Activated CD4-positive, alpha-beta T cell treated with anti-CD3 and anti-CD28 coated beads, Interleukin-2, amount 10 ng/mL, durations not matched to agents 24 days and 14 days (primary cell): Measurements from ENCODE around the gene FEN1. TPM values are rescaled to one million over a fixed set of nuclear protein-coding genes. Genes with fewer than 3 reads are reported as not detected.

ENCODE experiments used
- total RNA-seq: library from RNA; stranded (reverse); gene quantifications from 2 replicates; pipeline ENCODE4 v1.2.3, GENCODE V29; 2022

Gene FEN1
- total RNA-seq, 1 donor from 2014 or later = 144 TPM

Other genes with a start within 250 kb of the FEN1 start
- gene SYT7, start 211.8 kb upstream of the FEN1 start, total RNA-seq = 0.23 and 0.43 TPM in 2 replicates
- gene DAGLA, start 112.5 kb upstream of the FEN1 start, total RNA-seq = 0.09 and 0.14 TPM in 2 replicates
- gene MYRF, start 40.3 kb upstream of the FEN1 start, total RNA-seq = 1.1 and 1.2 TPM in 2 replicates
- 179 and 187 TPM in 2 replicates for gene TMEM258, start 312 bp upstream of the FEN1 start, total RNA-seq
- gene FADS1, start 24.1 kb downstream of the FEN1 start, total RNA-seq = 92.5 and 94.7 TPM in 2 replicates
- gene FADS2, start 35.4 kb downstream of the FEN1 start, total RNA-seq = 278 and 283 TPM in 2 replicates
- gene FADS3, start 98.6 kb downstream of the FEN1 start, total RNA-seq = 13.5 and 15.6 TPM in 2 replicates
- 0.12 and 0.26 TPM in 2 replicates for gene RAB3IL1, start 124.7 kb downstream of the FEN1 start, total RNA-seq
- 0.07 TPM in 1 of 2 replicates, not detected in the other for gene BEST1, start 157.4 kb downstream of the FEN1 start, total RNA-seq
- gene FTH1, start 174.7 kb downstream of the FEN1 start, total RNA-seq = 500 and 515 TPM in 2 replicates